Measurements from ENCODE around the gene ZNF526. TPM values are rescaled to one million over a fixed set of nuclear protein-coding genes. Genes with fewer than 3 reads are reported as not detected.
A peak's percentile ranks its signal among the peaks of the same experiment; 100 is the strongest.

Gene ZNF526
- total RNA-seq, 2 experiments from 2014 or later, result 18.0 to 18.5 TPM

DNA sequence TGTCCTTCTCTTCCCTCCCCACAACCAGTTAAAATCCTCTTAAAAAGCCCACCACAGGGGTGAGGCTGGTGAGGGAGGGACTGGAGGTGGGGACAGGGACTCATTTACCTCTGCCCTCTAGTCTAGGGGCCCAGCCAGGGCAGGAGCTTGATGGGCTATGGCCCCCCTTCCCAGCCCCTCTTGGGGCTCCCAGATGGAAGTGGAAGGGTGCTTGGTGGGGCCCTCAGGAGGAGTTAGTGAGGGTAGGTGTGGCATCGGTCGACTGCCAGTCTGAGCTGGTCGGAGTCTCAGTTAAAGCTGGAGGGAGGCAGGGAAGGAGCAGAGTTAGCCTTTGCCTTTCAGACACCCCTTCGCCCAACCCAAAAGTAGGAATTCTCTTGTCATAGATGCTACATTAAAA, 10.5 kb downstream of the ZNF526 start:
- Mint-ChIP-seq H3K27me3 (no peaks in the 10 kb centered on the region), H3K4me3 (no peak overlapping the region), H3K27ac (no peak overlapping the region), H3K4me1 (peaks cover 28% of the 10 kb centered on the region), H3K9me3 (no peaks in the 10 kb centered on the region), H3K36me3 (ENCODE audit: low read depth) (peaks cover 61% of the 10 kb centered on the region)
- CTCF ChIA-PET, result interaction anchor here (4.0 kb wide), 1 partner anchor 13 kb away, joined by 12 read pairs; the partner anchor contains the start of gene GSK3A
- no peak for DNase-seq
- POLR2A ChIA-PET, result no interaction called here

DNA sequence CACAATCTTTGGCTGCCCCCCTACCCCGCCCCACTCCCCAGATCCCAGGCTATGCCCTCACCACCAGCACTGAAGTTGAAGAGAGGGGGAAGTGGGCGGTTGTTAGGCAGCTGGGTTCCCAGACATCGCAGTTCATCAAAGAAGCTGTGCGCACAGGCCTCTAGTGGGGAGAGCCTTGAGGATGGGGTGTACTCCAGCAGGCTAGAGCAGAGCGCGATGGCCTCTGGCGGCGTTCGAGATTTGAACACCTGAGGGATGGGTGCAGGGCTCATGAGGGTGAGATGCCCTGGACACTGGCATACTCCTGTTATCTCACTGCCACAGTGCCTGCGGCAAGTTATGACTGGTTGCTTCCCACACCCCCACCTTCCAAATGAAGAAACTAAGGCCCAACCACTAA, 12.3 kb downstream of the ZNF526 start:
- H3K4me3 Mint-ChIP-seq, result no peak overlapping the region
- H3K36me3 Mint-ChIP-seq (ENCODE audit: low read depth), result peaks cover 66% of the 10 kb centered on the region
- CTCF ChIA-PET, result interaction anchor here (3.1 kb wide), 1 partner anchor 10 kb away, joined by 11 read pairs; the partner anchor contains the start of gene GSK3A
- POLR2A ChIA-PET, result no interaction called here
- no peak for DNase-seq
- no peaks in the 10 kb centered on the region for H3K27me3 Mint-ChIP-seq
- H3K4me1 Mint-ChIP-seq, result peaks cover 25% of the 10 kb centered on the region
- H3K9me3 Mint-ChIP-seq, result no peaks in the 10 kb centered on the region
- H3K27ac Mint-ChIP-seq, result no peak overlapping the region

DNA sequence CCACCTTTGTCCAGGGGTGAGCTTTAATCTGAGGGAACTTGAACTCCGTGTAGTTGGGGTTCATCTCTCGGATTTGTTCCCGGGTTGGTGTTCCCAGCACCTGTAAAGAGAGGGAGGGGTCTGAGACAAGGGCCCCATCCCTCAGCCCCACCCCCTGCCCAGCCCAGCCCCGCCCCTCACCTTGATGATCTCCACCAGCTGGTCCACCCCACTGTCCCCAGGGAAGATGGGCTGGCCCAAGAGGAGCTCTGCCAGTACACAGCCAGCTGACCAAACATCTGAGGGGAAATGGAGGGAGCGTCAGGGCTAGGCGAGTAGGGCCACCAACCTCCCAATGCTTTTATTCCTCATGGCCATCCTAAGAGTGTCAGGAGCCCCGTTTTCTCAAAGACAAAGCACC, 13.0 kb downstream of the ZNF526 start:
- CTCF ChIA-PET, result interaction anchor here (1.7 to 3.1 kb wide), 2 partner anchors 10 to 46 kb away, joined by 6 to 11 read pairs; partner anchors contain the start of gene GSK3A
- peaks cover 24% of the 10 kb centered on the region for H3K4me1 Mint-ChIP-seq
- H3K27ac Mint-ChIP-seq, result no peak overlapping the region
- no peaks in the 10 kb centered on the region for H3K9me3 Mint-ChIP-seq
- peaks cover 62% of the 10 kb centered on the region for H3K36me3 Mint-ChIP-seq (ENCODE audit: low read depth)
- POLR2A ChIA-PET, result no interaction called here
- no peak overlapping the region for H3K4me3 Mint-ChIP-seq
- no peak for DNase-seq
- no peaks in the 10 kb centered on the region for H3K27me3 Mint-ChIP-seq

DNA sequence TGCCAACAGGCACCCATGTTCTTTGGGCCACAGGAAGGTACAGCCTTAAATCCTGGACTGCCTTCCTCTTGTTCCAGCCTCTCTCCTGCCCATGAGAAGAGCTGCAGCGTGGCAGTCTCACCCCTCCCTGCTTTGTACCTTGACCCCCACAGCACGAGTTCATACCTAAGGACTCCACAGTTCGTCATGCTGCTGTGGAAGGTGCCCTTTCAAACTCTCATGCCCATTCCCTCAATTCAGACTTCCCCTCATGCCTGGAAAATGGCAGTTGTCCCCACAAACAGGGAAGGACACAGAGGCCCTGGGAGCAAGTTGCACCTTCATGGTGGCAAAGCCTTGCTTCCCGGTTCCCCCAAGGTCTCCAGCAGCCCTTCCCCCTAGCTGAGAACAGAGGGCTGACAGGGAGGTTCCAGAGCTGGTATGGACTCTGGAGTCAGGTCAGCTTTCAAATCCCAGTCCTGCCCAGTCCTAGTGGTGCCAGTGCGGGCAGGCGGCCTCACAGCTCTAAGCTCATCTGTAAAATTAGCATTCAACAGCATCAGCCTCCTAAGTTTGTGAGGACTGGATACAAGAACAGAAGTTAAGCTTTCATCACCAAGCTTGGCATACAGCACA, 13.7 kb downstream of the ZNF526 start:
- Mint-ChIP-seq H3K27me3 (no peaks in the 10 kb centered on the region), H3K4me1 (peaks cover 22% of the 10 kb centered on the region), H3K36me3 (ENCODE audit: low read depth) (peaks cover 60% of the 10 kb centered on the region), H3K27ac (peak overlapping the region; percentile 41), H3K9me3 (no peaks in the 10 kb centered on the region), H3K4me3 (no peak overlapping the region)
- no peak for DNase-seq
- ChIA-PET CTCF (interaction anchor here (0.6 to 3.1 kb wide), 5 partner anchors 9 to 46 kb away, joined by 3 to 11 read pairs (median 6); partner anchors contain the start of gene GSK3A), POLR2A (no interaction called here)

DNA sequence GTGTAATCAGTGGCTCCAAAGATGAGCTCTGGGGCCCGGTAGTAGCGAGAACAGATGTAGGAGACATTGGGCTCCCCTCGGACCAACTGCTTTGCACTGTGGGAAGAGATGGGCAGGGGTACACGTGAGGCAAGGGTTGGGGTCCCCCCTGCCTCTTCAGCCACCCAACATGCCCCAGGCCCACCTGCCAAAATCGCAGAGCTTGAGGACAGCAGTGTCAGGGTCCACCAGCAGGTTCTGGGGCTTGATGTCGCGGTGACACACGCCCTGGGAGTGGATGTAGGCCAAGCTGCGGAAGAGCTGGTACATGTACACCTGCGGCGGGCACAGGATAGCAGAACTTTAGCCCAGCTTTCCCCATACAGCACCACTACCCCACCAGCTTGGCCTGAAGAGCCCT, 14.3 kb downstream of the ZNF526 start:
- H3K4me1 Mint-ChIP-seq, result peaks cover 23% of the 10 kb centered on the region
- H3K36me3 Mint-ChIP-seq (ENCODE audit: low read depth), result peaks cover 65% of the 10 kb centered on the region
- CTCF ChIA-PET, result interaction anchor here (1.1 to 3.1 kb wide), 5 partner anchors 8 to 45 kb away, joined by 3 to 11 read pairs (median 6); partner anchors contain the start of gene GSK3A
- no peak for DNase-seq
- H3K4me3 Mint-ChIP-seq, result no peak overlapping the region
- H3K27ac Mint-ChIP-seq, result peak overlapping the region; percentile 46
- H3K9me3 Mint-ChIP-seq, result no peaks in the 10 kb centered on the region
- POLR2A ChIA-PET, result interaction anchor here (0.6 kb wide), 1 partner anchor 162 kb away, joined by 3 read pairs; no protein-coding TSS in a partner anchor
- no peaks in the 10 kb centered on the region for H3K27me3 Mint-ChIP-seq

DNA sequence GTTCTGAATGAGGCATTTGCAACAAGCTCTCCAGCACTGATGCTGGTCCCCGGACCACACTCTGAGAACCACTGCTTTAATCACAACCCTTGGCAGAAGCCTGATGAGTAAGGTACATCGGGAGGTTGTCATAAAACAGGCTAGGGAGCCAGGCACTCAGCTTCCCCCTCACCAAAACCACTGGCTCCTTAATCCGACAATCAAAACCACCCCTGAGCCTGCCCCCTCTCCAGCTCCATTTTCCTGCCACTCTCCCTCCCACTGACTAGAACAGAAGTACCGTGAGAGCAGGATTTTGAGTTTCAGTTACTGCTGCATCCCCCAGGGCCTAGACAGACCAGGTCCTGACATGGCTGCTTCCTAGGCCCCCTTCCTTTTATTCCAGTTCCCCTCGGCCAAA, 15.1 kb downstream of the ZNF526 start:
- H3K36me3 Mint-ChIP-seq (ENCODE audit: low read depth), result peaks cover 63% of the 10 kb centered on the region
- no peaks in the 10 kb centered on the region for H3K27me3 Mint-ChIP-seq
- peaks cover 26% of the 10 kb centered on the region for H3K4me1 Mint-ChIP-seq
- H3K27ac Mint-ChIP-seq, result no peak overlapping the region
- no peaks in the 10 kb centered on the region for H3K9me3 Mint-ChIP-seq
- no peak overlapping the region for H3K4me3 Mint-ChIP-seq
- ChIA-PET POLR2A (no interaction called here), CTCF (interaction anchor here (0.6 to 3.1 kb wide), 8 partner anchors 7 to 1329 kb away, joined by 3 to 11 read pairs (median 4); partner anchors contain the start of gene GSK3A)
- no peak for DNase-seq

DNA sequence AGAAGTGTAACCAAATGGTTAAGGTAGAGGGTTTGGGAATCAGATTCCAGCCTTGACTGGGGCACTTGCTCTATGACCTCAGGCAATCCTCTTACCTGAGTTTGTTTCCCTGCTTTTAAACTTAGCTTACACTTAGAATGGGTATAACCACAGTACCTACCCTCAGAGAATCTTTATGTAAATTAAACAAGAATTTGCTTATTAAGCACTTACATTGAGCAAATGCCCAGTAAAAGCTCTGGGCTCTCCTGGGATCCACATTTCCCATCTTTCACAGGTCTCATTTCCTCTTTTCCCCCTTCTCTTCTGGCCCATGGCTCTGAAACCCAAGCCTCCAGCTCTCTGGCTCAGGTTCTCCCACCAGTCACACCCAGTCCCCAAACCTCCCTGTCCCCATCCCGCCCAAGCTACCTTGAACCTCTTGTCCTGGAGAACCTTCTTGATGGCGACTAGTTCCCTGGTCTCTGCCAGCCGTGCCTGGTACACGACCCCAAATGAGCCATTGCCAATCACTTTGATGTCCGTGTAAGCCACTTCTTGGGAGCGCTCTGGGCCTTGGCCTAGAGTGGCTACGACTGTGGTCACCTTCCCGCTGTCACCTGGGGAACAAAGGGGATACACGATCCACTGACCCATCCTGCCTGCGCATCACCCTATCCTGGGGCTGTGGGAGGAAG, 19.6 kb downstream of the ZNF526 start:
- Mint-ChIP-seq H3K9me3 (no peaks in the 10 kb centered on the region), H3K27ac (no peak overlapping the region), H3K4me3 (no peak overlapping the region), H3K4me1 (peaks cover 44% of the 10 kb centered on the region), H3K27me3 (no peaks in the 10 kb centered on the region), H3K36me3 (ENCODE audit: low read depth) (peaks cover 31% of the 10 kb centered on the region)
- CTCF ChIA-PET, result interaction anchor here (0.6 to 0.9 kb wide), 3 partner anchors 9 to 196 kb away, joined by 3 read pairs; no protein-coding TSS in a partner anchor
- no peak for DNase-seq
- POLR2A ChIA-PET, result no interaction called here

DNA sequence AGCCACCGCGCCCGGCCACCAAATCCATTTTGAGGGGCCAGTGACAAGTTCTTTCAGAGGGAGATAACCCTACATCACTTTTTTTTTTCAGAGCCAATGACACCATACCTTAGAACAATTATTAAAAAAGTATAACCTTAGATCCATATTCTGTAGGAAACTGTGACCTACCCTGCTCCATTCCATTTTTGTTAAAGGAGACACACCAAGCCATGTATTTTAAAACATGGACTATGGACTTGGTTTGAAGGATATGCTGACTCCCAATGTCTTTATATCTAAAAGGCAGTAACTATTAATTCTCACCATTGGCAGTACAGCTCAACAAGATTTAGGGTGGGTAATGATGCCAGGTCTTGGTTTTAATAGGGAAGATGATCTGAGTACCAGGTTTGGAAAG, 21.2 kb downstream of the ZNF526 start:
- DNase-seq, result no peak
- Mint-ChIP-seq H3K4me3 (peak overlapping the region; percentile 91), H3K36me3 (ENCODE audit: low read depth) (peaks cover 22% of the 10 kb centered on the region), H3K27ac (no peak overlapping the region), H3K4me1 (peaks cover 53% of the 10 kb centered on the region), H3K27me3 (no peaks in the 10 kb centered on the region), H3K9me3 (no peaks in the 10 kb centered on the region)
- POLR2A ChIA-PET, result no interaction called here
- CTCF ChIA-PET, result interaction anchor here (0.5 to 1.8 kb wide), 2 partner anchors 10 to 77 kb away, joined by 3 to 6 read pairs; no protein-coding TSS in a partner anchor

DNA sequence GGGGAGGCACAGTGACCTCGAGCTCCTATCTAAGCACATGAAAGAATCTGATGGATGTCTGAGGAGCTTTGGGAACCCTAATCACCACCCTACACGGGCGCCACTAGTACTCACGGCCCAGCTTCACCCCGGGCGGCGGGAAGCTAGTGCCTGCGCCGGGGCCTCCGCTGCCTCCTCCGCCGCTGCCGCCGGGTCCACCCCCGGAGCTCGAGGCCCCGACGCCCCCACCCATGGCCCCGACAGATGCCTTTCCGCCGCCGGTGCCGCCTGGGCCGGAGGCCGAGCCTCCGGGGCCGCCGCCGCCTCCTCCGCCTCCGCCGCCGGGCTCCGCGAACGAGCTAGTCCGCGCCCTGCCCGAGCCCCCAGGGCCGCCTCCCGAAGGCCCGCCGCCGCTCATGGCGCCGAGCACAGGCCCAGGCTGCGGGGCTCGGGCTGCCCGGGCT, 22.0 kb downstream of the ZNF526 start:
- Mint-ChIP-seq H3K36me3 (ENCODE audit: low read depth) (peaks cover 16% of the 10 kb centered on the region), H3K27ac (peak overlapping the region; percentile 86), H3K4me1 (peaks cover 49% of the 10 kb centered on the region), H3K27me3 (no peaks in the 10 kb centered on the region), H3K4me3 (peak overlapping the region; percentile 91), H3K9me3 (no peaks in the 10 kb centered on the region)
- peak; percentile 27 for DNase-seq
- CTCF ChIA-PET, result interaction anchor here (0.5 to 3.8 kb wide), 12 partner anchors 8 to 133 kb away, joined by 3 to 36 read pairs (median 6); partner anchors contain the start of genes CIC and POU2F2
- POLR2A ChIA-PET, result interaction anchor here (1.6 kb wide), 1 partner anchor 42 kb away, joined by 4 read pairs; no protein-coding TSS in a partner anchor

DNA sequence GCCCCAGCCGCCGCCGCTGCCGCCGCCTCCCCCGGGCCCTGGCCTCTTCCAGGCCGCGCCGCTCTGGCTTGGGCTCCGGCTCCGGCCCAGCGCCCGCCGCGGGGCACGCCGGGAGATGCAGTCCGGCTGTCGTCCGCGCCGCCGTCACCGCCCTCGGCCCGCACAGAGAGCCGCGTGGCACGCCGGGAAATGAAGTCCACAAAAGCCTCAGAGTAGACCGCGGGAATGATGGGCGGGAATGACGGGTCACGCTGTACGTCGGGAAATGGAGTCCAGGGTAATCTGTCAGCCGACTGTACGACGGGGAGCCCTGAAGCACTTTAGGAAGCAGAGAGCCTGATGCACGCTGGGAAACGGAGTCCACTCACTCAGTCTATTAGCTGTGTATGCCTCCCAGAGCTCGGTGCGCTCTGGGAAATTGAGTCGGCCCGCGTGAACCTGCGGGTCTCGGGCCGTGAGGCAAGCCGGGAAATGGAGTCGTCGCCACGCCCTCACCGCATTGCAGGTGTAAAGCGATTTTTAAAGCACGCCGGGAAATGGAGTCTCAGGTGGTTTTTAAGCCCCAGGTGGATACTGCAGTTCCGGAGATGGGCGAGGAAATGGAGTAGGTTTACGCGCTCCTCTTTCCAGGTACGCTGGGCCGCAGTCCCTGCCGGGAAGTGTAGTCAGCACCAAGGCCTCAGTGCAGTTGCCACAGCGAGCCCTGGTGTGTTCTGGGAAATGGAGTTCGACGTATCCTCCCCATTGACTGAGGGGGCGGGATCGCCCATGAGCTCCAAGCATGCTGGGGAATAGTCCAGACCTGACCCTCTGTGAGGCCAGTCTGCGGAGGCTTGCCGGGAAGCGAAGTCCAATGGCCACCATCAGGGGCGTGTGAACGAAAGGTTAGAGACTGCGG, 22.6 kb downstream of the ZNF526 start, which contains the start of gene GSK3A:
Gene GSK3A (minus strand): TSS at position 91 of the 898 bp plus-strand sequence. CDS start 137 bp downstream, outside the sequence.
- peak within 1 kb of the TSS; percentile 92 for H3K4me3 Mint-ChIP-seq
- ChIA-PET CTCF (interaction anchor here (0.9 to 3.8 kb wide), 13 partner anchors 9 to 134 kb away, joined by 3 to 36 read pairs (median 6); partner anchors contain the start of genes CIC and POU2F2), POLR2A (interaction anchor here (1.6 kb wide), 1 partner anchor 42 kb away, joined by 4 read pairs; no protein-coding TSS in a partner anchor)
- peak; percentile 97 for DNase-seq
- no peaks in the 10 kb centered on the region for H3K9me3 Mint-ChIP-seq
- H3K27ac Mint-ChIP-seq, result peak within 1 kb of the TSS; percentile 98
- peaks cover 49% of the 10 kb centered on the region for H3K4me1 Mint-ChIP-seq
- no peaks in the 10 kb centered on the region for H3K27me3 Mint-ChIP-seq
- peaks cover 16% of the 10 kb centered on the region for H3K36me3 Mint-ChIP-seq (ENCODE audit: low read depth)

DNA sequence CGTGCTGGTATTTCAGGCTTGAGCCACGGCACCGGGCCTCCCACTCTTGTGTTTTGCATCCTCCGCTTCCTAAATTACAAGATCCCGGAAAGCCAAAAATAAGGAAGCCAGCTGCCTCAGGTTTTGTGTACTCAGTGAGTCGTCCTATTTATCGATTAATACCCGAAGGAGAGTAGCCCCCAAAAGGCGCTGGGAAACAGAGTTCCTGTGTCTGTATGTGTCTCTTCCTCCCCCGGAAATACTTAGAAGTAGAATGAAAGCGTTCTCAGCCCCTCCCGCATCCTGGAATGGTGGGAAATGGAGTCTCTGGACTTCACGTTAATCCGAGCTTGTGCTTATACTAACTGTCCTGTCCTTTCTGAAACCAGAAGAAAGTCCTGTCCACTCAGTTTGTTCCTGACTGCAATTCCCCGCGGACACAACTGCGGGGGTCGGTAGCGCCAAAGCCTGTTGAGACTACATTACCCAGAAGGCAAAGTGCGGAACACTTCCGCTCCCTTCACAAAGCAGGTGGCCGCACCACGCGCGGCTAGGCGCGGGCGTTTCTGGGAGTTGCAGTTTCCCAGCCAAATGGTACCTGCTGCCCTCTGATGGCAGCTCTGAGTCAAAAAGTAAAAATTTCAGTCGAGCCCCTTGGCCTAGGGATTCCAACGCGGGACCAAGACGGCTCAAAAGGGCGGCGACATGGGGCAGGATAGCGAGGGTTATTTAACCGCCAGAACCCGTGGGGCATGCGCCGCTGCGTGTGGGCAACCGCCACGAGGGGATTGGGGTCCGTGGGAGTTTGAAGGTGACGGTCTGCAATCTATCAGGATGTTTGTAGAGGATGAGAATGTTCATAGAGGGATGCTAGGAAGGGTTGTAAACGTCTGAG, 24.5 kb downstream of the ZNF526 start:
- H3K36me3 Mint-ChIP-seq (ENCODE audit: low read depth), result peaks cover 9% of the 10 kb centered on the region
- H3K27ac Mint-ChIP-seq, result peak overlapping the region; percentile 98
- peaks cover 45% of the 10 kb centered on the region for H3K4me1 Mint-ChIP-seq
- no peaks in the 10 kb centered on the region for H3K27me3 Mint-ChIP-seq
- CTCF ChIA-PET, result interaction anchor here (0.9 to 3.8 kb wide), 15 partner anchors 10 to 385 kb away, joined by 3 to 36 read pairs (median 4); partner anchors contain the start of genes CIC, POU2F2 and RPS19
- H3K9me3 Mint-ChIP-seq, result no peaks in the 10 kb centered on the region
- POLR2A ChIA-PET, result no interaction called here
- peak overlapping the region; percentile 92 for H3K4me3 Mint-ChIP-seq
- peak; percentile 96 for DNase-seq

All from activated CD4-positive, alpha-beta T cell treated with anti-CD3 and anti-CD28 coated beads, Interleukin-2, amount 10 ng/mL, durations not matched to agents 7 days and 5 days (primary cell).